ENCODE data around the gene MED16.

The MED16 gene, protein sequence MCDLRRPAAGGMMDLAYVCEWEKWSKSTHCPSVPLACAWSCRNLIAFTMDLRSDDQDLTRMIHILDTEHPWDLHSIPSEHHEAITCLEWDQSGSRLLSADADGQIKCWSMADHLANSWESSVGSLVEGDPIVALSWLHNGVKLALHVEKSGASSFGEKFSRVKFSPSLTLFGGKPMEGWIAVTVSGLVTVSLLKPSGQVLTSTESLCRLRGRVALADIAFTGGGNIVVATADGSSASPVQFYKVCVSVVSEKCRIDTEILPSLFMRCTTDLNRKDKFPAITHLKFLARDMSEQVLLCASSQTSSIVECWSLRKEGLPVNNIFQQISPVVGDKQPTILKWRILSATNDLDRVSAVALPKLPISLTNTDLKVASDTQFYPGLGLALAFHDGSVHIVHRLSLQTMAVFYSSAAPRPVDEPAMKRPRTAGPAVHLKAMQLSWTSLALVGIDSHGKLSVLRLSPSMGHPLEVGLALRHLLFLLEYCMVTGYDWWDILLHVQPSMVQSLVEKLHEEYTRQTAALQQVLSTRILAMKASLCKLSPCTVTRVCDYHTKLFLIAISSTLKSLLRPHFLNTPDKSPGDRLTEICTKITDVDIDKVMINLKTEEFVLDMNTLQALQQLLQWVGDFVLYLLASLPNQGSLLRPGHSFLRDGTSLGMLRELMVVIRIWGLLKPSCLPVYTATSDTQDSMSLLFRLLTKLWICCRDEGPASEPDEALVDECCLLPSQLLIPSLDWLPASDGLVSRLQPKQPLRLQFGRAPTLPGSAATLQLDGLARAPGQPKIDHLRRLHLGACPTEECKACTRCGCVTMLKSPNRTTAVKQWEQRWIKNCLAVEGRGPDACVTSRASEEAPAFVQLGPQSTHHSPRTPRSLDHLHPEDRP

DNA sequence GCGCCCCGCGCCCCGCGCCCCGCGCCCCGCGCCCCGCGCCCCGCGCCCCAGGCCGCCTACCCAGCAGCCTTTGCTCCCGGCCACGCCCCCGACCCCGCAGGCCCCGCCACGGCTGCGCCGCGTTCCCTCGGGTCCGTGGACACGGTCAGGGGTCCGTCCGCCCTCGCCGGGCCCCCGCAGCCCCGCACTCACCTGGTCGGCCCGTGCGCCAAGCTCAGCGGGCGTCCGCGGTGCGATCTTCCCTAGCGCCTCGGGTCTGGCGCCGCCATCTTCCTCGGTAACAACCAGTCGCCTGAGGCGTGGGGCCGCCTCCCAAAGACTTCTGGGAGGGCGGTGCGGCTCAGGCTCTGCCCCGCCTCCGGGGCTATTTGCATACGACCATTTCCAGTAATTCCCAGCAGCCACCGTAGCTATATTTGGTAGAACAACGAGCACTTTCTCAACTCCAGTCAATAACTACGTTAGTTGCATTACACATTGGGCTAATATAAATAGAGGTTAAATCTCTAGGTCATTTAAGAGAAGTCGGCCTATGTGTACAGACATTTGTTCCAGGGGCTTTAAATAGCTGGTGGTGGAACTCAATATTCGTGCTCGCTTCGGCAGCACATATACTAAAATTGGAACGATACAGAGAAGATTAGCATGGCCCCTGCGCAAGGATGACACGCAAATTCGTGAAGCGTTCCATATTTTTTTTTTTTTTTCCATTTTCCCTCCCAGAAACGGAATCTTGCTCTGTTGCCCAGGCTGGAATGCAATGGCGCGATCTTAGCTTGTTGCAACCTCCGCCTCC lies at the start of gene MED16, which contains the start of gene RNU6-9:
MED16 (minus strand) TSS at position 294 of the 796 bp plus-strand sequence. CDS start 2,056 bp downstream, outside the sequence.
RNU6-9 (plus strand) TSS at position 591 of the 796 bp plus-strand sequence.
- DNase-seq, result peak; percentile 94

DNA sequence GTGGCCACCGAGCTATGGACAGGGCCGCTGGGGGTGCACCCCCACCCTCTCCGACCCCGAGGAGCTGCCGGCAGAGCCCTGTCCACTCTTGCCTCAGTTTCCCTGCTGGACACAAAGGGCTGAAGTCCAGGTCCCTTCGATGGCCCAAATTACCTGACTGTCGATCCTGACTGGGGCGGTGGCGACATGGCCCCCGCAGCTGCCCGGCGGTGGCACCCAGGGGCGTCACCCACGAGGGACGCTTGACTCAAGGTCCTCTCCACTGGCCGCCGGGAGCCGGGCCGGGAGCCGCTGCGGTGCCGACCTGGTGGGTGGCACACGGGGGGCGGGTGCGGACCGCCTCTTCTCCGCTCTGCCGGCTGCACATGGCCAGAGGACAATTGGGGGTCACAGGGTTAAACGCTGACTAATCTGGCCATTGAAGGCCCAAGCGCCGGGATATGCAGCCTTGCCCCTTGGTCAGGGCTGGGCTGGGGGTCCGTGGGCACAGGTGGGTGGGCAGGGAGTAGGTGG lies 49.2 kb upstream of the MED16 start:
- no peak for DNase-seq

DNA sequence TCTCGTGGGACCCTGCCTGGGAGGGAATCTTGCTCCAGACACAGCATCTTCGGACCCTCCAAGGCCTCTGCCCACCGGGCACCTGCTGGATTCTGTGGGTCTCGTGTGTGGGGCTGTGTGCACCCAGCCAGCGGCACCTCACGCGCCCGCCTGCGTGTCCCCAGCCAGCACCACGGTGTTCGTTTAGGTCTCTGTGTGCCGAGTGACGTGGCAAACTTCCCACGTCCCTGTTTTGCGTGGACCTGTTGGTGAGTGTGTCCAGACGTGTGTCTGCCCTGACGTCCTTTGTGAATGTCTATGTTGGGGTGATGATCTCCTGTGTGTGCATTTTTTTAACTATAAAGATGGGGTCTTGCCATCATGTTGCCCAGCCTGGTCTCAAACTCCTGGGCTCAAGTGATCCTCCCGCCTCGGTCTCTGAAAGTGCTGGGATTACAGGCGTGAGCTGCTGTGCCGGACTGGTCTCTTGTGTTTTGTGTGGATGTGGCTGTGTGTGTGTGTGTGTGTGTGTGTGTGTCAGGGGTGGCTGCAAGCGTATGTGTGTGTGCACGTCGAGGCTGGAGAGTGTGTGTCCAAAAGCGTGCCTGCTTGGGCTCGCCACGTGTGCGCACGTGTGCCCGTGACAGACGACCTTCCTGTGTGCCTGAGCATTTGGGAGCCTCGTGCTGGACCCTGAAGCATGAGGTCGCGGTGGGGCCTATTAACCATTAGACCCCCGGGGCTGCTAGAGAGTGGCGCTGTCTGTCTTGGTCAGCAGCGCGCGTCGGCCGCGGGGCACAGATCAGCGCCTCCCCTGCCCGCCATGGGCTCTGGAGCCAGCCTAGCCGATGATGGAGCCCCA lies 48.5 kb upstream of the MED16 start:
- DNase-seq, result no peak

DNA sequence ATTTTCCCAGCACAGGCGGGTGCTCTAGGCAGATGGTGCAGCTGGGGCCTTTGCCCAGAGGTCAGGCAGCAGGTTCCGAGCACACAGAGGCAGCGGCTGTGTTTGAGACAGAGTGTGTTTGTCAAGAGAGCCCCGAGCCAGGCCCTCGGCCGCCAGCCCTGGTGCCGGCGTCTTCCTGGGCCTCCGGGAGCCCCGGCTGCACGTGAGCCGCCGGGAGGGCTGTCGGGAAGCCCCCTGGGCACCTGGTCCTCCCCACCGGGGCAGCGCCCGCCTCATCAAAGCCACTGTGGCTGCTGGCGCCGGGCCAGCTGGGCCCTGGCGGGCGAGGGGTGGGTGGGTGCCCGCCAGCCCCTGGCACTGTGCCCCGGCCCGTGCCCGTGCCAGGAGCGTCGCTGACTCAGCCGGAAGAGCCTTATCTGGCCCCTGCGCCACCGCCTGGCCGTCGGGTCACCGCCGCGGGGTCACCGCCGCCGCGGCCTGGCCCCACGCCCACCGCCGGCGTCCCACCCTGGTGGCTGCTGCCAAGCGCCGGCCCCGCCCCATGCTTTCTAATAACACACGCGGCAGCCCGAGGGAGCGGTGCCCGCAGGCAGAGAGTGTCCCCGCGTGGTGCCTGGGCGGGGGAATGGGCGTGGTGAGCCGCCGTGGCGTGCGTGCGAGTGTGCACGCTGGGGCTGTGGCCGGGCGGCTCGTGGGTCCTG lies 47.8 kb upstream of the MED16 start:
- DNase-seq, result peak; percentile 46

DNA sequence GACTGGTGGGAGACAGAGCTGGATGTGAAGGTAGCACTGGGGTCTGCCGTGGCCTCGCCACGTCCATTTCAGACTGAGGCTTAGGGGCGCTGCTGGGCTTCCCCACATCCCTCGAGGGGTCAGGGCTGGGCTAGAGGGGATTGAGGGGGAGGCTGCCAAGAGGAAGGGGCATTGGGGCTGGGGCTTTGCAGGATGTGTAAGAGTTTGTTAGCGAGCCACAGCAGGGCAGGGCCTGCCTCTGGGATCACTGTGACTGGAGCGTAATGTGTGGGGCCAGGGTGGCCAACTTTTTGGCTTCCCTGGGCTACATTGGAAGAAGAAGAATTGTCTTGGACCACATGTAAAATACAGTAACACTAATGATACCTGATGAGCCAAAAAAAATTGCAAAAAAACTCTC lies 46.9 kb upstream of the MED16 start:
- no peak for DNase-seq

DNA sequence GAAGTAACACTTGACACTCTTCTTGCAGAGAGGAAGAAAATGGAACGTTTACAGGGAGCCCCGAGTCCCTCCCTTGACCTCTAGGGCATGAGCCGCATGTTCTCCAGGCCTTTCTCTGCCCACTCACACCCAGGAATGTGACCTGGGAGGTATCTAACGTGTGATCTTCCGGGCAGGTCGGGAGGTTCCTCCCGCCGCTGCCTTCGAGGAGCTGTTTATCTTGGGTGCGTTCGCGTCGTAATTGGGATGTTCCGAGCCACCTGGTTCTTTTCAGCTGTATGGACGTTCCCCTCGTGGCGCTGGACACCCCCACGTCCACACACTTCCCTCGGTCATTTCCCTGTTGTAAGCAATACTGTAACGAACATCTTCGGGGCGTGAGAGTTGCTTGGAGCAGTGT lies 46.5 kb upstream of the MED16 start:
- no peak for DNase-seq

DNA sequence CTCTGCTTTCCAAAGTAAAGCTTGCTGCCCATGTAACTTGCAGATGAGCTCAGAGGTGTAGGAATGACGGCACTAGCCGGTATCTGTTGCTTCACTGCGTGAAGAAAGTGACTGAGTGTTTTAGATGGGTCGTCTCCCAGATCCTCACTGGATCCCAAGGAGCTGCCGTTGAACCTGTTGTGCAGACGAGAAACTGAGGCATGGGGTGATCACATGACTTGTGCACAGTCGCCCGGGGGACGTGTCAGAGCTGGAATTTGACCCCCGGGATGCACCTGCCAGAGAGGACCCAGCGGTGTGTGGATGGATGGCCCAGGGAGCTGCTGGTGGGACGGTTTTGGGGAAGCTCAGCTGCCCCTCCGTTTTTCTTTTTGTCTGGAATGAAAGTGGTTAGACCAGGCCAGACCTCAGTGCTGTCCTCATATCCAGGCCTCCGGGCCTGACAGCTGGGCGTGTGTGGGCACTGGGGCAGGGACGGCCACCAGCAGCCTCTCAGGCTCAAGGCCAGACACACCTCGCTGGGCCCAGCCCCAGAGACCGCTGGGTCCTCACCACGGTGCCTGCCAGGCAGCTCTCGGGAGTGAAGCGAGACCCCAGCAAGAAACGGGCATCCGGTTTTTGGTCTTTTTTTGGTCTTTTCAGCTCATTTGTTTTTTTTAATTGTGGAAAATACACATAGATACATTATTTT lies 45.4 kb upstream of the MED16 start:
- no peak for DNase-seq

DNA sequence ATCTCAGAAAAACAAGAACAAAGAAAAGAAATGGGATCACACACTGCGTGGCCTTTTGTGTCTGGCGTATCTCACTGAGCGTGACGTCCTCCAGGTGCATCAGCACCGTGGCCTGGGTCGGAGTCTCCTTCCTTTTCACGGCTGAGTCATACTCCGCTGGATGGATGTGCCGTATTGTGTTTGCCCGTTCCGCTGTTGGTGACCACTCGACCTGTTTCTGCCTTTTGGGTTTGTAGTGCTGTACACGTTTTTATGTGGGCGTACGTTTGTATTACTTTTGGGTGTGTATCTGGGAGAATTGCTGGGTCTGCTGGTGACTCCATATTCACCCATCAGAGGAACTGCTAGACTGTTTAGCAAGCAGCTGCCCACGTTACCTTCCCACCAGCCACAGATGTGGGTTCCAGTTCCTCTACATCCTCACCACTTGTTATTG lies 44.3 kb upstream of the MED16 start:
- peak; percentile 59 for DNase-seq

DNA sequence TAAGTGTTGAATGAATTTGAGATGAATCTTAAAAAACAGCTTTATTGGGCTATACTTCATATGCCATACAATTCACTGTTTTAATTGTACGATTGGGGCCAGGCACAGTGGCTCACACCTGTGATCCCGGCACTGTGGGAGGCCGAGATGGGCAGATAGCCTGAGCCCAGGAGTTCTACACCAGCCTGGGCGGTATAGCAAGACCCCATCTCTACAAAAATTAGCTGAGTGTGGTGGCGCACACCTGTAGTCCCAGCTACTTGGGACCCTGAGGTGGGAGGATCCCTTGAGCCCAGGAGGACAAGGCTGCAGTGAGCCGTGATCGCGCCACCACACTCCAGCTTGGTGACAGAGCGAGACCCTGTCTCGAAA lies 43.2 kb upstream of the MED16 start:
- DNase-seq, result no peak

DNA sequence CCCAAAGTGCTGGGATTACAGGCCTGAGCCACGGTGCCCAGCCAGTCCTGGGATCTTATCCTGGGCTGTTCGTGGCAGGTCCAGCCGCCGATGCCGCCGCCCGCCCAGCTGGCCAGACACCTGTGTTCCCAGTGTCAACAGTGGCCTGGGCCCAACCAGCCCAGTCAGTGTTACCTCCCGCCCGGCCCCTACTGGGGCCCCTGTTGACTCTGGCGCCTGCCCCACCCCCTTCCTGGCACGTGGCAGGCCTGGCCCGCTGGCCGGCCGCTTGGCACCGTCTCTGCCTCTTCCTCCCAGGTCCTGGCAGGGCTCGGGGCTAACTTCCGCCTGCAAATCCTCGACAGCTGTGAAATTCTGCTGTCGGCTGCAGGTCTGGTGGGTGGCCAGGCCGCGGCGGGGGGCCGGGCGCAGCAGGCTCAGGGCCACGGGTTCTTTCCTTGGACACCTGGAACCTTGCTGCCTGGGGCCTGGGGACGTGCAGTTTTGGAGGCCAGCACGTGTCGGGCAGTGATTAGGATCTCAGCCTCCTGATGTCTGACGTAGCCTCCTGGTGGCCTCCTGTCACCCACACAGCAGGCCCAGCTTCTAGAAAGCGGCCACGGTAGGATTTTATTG lies 42.0 kb upstream of the MED16 start:
- DNase-seq, result no peak

DNA sequence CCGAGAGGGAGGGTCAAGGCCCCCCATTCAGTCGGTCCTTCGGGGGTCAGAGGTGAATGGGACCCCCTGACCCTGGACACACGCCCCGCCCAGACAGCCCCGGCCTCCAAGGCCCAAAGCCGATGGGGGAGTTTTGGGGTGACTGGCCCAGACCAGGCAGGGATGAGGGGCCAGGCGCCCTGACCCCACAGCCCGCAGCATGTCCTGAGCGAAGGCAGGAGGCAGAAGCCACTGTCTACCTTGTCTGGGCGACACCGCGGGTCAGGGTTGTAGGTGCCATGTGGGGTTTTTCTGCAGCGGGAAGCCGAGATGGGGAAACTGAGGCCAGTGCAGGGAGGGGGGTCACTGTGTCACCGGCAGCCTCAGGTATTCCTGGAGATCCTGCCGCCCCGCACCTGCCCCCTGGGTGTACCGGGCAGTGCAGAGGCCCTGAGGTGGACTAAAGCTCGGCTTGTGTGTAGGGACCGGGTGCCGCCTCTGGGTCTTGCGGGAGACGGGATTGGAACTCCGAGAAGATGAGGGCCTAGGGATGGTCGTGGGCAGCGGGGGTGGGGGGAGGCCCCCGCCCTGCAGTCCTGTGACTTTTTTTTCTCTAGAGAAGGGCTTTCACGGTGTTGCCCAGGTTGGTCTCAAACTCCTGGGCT lies 41.3 kb upstream of the MED16 start:
- no peak for DNase-seq

DNA sequence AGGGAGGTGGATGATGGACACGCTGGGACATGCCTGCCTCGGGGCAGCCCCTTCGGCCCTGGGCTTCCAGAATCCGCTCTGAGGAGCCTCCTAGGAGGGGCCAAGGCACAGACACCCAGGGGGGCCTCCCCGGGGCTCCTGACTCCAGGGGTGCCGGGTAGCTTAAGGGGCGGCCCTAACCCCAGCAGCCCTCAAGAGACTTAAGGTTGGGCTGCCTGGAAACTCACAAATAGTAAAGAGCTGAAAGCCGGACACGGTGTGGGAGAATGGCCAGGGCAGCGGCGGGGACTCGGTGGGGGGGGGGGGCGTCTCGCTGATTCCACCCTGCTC lies 40.5 kb upstream of the MED16 start:
- DNase-seq, result no peak

DNA sequence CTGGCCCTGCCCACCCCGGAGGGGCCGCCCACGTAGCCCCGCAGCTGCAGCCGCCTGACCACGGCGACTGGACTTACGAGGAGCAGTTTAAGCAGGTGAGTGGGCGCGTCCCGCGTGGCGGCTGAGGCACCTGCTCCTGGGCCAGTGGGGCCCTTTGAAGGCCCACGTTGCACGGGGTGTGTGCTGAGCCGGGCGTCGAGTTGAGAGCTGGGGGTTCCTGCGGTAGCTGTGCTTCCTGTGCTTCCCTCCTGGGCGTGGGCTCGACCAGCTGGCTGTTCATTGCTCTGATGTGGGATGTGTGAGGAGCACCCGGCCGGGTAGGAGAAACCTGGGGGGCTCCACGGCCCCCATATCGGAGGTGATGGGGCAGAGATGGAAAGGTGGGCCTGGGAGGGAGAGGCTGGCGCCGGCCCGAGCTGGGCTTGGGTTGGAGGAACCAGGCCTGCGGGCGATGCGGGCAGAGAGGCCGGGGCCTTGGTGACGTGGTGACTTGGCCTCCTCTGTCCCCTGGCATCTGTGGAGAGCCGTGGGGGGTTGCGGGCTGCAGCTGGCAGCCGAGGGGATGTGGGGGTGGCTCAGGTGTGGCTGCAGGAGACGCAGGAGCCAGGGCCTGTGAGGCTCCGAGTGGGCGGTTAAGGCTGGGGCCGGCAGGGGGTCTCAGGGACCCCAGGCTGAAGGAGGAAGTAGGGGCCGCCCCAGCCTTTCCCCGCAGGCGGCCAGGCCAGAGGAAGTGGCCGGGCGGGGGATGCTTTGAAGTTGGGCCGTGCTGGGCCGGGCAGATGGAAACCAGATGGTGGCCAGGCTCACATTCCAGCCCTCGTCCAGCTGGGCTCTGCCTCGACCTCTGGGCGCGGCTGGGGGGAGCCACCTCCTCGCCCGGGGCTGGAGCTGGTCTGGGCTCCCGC lies 39.9 kb upstream of the MED16 start:
- DNase-seq, result no peak

DNA sequence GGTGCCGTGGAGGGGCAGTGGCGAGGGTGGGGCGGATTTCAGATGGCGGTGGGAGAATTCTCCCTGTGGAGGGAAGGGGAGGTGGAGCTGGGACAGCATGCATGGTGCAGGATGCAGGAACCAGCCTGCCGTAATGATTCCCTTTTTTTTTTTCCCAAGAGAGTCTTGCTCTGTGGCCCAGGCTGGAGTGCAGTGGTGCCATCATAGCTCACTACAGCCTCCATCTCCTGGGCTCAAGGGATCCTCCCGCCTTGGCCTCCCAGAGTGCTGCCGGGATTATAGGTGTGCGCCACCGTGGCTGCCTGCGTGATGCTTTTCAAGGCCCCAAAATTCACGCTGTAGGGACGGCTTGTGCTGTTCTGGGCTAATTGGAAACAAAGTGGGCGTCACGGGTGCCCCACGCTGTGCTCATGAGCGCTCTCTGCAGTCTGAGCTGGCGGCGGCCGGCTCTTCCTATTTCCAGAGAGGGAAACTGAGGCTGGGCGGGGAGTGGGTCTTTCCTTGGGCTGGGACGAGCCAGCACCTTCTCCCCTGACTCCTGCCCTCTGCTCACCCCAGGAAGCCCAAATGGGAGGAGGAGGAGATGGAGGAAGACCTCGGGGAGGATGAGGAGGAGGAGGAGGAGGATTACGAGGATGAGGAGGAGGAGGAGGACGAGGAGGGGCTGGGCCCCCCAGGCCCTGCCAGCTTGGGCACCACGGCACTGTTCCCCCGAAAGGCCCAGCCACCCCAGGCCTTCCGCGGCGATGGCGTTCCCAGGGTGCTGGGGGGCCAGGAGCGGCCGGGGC lies 39.1 kb upstream of the MED16 start:
- no peak for DNase-seq

DNA sequence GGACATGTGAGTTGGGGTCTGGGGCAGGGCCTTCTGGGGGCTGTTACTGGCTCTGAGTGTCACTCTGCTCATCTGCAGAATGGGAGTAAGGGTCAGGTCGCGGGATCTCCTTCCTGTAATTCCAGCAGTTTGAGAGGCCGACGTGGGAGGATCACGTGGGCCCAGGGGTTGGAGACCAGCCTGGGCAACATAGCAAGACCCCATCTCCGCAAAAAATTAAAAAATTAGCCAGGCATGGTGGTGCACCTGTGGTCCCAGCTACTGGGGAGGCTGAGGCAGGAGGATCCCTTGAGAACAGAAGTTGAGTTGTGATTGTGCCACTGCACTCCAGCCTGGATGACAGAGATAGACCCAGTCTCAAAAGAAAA lies 36.9 kb upstream of the MED16 start:
- DNase-seq, result no peak

DNA sequence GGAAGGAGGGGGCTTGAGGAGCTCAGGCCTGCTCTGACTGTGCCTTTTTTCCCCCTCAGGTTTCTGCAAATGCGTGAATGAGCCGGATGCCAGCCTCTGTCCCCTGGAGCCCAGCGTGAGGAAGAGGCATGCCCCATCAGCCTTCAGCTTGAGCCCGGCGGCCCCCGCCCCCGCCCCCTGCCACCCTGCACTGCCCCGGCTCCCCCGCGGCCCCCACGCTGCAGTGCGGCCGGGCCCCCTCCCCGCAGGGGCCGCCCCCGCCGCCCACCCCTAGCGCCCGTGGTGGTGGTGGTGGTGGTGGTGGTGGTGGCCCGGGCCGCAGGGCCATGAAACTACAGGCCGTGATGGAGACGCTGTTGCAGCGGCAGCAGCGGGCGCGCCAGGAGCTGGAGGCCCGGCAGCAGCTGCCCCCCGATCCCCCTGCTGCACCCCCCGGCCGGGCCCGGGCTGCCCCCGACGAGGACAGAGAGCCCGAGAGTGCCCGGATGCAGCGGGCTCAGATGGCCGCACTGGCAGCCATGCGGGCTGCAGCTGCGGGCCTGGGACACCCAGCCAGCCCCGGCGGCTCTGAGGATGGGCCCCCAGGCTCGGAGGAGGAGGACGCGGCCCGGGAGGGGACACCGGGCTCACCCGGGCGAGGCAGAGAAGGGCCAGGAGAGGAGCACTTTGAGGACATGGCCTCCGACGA lies 36.4 kb upstream of the MED16 start:
- no peak for DNase-seq

Data from activated CD4-positive, alpha-beta T cell treated with anti-CD3 and anti-CD28 coated beads, Interleukin-10, Interleukin-2, amounts not matched to agents 100 ng/mL and 50 ng/mL, durations not matched to agents 16 hours and 8 hours (primary cell).